Measurements from ENCODE around the gene SMARCD3.

The SMARCD3 gene

DNA sequence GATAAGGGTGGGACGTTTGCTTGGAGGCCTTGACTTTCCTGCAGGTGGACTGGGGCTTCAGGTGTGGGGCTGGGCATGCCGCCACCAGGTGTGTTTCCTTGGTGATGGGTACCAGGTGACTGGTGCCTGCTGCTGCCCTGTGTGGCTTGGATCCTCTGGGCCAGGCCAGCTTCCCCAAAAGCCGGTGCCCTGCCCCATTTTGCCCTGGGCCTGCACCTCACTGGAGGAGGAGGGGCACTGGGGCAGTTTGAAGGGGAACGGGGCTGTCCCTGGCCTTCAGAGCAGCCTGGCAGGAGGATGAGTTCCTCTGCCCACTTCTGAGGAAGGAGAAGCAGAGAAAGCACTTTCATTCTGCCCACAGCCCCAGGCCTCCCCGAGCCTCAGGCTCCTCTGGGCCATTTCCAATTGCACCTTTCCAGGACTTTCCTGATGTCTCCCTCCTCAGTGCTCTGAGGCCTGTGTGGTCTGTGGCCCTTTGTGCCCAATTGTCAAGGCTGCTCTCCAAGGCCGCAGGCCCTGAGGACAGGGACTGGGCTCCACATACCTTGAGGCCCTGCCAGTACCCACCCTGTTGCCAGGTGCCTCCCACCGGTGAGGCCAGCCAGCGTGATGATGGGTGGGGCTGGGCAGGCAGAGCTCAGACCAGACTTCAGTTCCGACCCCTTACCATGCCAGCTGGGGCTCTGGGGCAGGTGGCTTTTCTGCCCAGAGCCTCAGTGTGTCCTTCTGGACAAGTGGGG, 25.3 kb upstream of the SMARCD3 start:
- DNase-seq (ENCODE audit: extremely low read depth in 1 of 2, low read depth in 1 of 2), result no peak

DNA sequence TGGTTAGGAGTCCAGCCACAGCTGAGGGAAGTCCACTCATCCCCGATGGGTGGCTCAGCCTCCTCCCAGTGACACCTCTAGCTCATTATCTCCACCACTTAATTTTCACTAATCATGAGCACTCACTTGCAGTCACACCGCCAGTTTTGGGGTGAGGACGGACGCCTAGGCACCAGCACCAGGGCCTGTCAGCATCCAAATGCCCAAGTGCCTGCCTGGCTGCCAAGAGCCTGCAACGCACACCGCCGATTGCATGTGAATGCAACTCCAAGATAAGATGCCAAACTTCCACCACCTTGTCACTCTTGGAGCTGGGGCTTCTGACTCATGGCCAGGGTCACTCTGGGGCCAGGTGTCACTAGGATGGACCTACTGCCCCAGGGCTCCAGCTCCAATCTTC, 24.4 kb upstream of the SMARCD3 start:
- no peak for DNase-seq (ENCODE audit: extremely low read depth in 1 of 2, low read depth in 1 of 2)

GRCh38 chr7:151272405-151272804, 23.9 kb upstream of the SMARCD3 start:
- no peak for DNase-seq (ENCODE audit: extremely low read depth in 1 of 2, low read depth in 1 of 2)

GRCh38 chr7:151271699-151272355, 23.3 kb upstream of the SMARCD3 start:
- no peak for DNase-seq (ENCODE audit: extremely low read depth in 1 of 2, low read depth in 1 of 2)

- DNase-seq (ENCODE audit: extremely low read depth in 1 of 2, low read depth in 1 of 2), result no peak
Observed at GRCh38 chr7:151269511-151269910, 21.0 kb upstream of the SMARCD3 start.

GRCh38 chr7:151265351-151265931, 16.9 kb upstream of the SMARCD3 start:
- no peak for DNase-seq (ENCODE audit: extremely low read depth in 1 of 2, low read depth in 1 of 2)

DNA sequence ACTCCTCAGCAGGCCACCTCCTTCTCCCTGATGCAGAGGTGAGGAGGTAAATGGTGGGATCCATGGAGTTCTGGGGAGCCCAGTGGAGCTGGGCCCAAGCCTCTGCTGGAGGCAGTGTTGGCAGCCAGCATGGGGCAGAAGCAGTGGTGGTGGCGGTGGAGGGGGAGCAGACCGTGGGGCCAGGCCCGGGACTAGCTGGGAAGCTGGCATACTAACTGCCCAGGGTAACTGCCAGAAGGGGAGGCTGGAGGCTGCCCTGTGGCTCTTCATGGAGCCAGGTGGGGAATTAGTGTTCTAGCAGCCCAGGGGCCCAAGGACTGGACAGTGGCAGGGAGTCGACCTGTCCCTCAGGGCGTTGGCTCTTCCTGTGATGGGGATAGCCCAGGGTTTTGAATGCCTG, 16.1 kb upstream of the SMARCD3 start:
- DNase-seq (ENCODE audit: extremely low read depth in 1 of 2, low read depth in 1 of 2), result no peak

DNA sequence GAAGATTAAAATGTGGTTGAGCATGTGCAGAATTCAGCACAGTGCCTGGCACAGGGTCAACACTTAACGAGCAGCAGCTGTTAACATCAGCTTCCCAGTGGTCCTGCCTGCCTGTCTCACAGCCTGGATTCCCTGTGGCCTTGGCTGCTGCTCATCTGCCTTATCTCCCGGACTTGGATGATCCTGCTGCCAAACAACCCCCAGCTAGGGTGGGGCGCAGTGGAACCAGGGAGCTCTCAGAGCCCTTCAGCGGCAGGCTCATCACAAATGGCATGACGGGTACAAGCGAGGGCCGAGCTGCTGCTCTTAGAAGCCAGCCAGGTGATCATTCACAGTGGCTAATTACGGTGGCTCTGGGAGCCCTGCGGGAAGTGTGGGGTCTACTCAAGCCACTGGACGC, 13.0 kb upstream of the SMARCD3 start:
- DNase-seq (ENCODE audit: extremely low read depth in 1 of 2, low read depth in 1 of 2), result no peak

- no peak for DNase-seq (ENCODE audit: extremely low read depth in 1 of 2, low read depth in 1 of 2)
Observed at GRCh38 chr7:151260883-151261282, 12.4 kb upstream of the SMARCD3 start.

GRCh38 chr7:151260471-151260870, 12.0 kb upstream of the SMARCD3 start:
- DNase-seq (ENCODE audit: extremely low read depth in 1 of 2, low read depth in 1 of 2), result no peak

DNA sequence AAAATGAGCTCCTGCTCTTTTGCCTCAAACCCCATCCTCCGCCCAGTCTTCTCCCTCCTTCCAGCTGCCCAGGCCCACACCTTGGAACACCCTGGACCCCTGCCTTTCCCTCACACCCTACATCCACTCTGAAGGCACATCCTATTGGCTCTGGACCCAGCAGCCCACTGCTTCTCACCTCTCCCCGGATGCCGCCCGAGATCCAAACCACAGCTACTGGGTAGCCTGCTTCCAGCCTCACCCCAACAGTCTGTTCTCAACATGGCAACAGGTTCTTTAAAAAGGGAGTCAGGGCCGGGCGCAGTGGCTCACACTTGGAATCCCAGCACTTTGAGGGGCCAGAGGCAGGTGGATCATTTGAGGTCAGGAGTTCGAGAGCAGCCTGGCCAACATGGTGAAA, 9.5 kb upstream of the SMARCD3 start:
- no peak for DNase-seq (ENCODE audit: extremely low read depth in 1 of 2, low read depth in 1 of 2)

- no peak for DNase-seq (ENCODE audit: extremely low read depth in 1 of 2, low read depth in 1 of 2)
Observed at GRCh38 chr7:151256410-151257045, 8.0 kb upstream of the SMARCD3 start.

DNA sequence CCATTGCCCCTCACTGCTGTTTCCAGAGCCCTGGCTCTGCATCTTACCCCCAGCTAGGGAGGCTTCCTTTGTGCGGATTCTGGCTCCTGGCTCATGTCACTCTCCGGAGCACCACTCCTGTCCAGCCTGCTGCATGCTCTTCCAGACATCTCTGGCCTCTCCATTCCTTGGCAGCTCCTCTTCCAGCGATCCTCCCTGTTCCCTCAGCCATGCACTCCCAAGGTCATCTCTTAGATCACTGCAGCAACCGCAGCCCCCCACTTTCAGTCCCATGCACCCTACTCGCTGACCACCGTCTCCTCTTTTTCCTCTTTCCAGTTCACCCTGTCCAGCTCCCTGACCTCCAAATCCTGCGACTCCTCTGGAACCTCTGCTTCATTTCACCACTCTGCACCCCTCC, 6.9 kb upstream of the SMARCD3 start:
- DNase-seq (ENCODE audit: extremely low read depth in 1 of 2, low read depth in 1 of 2), result no peak

GRCh38 chr7:151254851-151255250, 6.4 kb upstream of the SMARCD3 start:
- no peak for DNase-seq (ENCODE audit: extremely low read depth in 1 of 2, low read depth in 1 of 2)

GRCh38 chr7:151254316-151254715, 5.8 kb upstream of the SMARCD3 start:
- DNase-seq (ENCODE audit: extremely low read depth in 1 of 2, low read depth in 1 of 2), result no peak

GRCh38 chr7:151252961-151253711, 4.6 kb upstream of the SMARCD3 start:
- DNase-seq (ENCODE audit: extremely low read depth in 1 of 2, low read depth in 1 of 2), result no peak

DNA sequence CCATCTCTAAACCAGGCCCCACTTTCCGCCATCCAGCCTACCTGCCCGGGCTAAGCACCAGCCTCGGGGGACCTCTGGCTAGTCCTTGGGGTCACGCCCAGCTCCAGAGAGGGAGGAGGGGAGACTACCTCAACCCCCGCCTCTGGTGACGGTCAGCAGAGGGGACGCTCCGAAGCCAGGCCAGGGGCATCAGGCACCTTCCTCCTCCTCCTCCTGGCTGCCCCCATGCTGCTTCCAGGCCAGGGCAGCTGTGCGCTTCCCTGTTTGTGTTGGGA, 4.0 kb upstream of the SMARCD3 start:
- DNase-seq (ENCODE audit: extremely low read depth in 1 of 2, low read depth in 1 of 2), result no peak

GRCh38 chr7:151251689-151252560, 3.4 kb upstream of the SMARCD3 start:
- no peak for DNase-seq (ENCODE audit: extremely low read depth in 1 of 2, low read depth in 1 of 2)

GRCh38 chr7:151251328-151251688, 2.8 kb upstream of the SMARCD3 start:
- DNase-seq (ENCODE audit: extremely low read depth in 1 of 2, low read depth in 1 of 2), result no peak

All from activated CD8-positive, alpha-beta memory T cell treated with anti-CD3 and anti-CD28 coated beads for 1 hour (primary cell).